Stimulated activated CD8-positive, alpha-beta memory T cell treated with anti-CD3 and anti-CD28 coated beads, Interleukin-7, amount 100 ng/mL, for 48 hours (primary cell): Measurements from ENCODE around the gene STX7.

ENCODE experiments used
- DNase-seq, 2 donors: peaks; one replicate each; pipeline ENCODE4 v3.0.0-alpha.2; 2020; ENCODE audit warnings: low read depth in 1 of 2; ENCODE audit errors: extremely low read depth in 1 of 2

STX7 gene

GRCh38 chr6:132506869-132507808 is 5.8 kb downstream of the STX7 start:
- DNase-seq = no peak

GRCh38 chr6:132506461-132506860 is 6.5 kb downstream of the STX7 start:
- no peak for DNase-seq

DNA sequence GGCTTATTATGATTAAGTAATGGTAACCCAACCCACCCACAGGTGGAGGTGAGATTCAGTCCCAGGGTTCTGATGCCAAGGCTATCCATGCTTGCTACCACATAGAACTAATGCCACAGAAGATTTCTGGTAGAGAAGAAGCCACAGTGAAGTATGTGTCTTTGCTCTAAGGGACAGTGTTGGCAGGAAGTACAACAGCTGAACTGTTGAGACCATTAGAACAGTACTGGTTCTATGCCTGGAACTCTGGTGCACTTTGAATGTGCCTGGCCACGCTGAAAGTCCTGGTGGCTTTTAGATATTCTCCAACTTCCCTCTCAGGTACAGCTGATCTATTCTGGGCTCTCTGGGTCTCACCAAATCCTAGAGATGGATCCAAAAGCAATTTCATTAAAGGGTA is 7.8 kb downstream of the STX7 start:
- no peak for DNase-seq

DNA sequence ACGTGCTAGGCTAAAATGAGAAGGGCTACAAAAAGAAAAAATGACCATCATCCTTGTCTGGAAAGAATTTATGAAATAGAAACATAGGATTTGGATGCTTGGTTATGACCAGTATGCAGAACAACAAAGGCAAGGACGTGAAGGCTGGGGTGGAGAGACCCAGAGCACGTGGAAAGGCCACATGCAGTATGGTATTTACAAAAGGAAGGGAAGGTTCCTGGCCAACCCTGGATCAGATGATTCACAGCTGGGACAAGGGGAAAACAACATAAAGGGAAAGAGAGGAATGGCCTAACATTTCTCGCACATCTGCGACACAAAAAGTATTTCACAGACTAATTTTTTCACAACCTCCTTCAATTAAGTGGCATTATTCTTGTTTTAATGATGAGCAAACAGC is 8.2 kb downstream of the STX7 start:
- DNase-seq = no peak

DNA sequence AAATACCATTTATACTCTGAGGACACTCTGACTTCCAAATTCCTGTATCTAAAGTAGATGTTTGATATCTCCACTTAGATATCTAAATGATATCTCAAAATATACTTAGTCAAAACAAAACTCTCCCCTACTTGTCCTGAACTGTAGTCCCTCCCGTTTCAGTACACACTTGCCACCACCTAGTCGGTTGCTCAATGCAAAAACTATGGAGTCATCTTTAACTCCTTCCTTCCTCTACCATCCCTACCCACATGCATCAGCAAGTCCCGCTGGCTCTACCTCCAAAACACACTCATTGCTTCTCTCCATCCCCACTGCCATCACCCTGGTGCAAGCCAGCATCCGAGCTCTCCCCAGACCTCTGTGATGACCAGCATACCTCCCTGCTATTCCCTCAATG is 13.2 kb downstream of the STX7 start:
- no peak for DNase-seq

DNA sequence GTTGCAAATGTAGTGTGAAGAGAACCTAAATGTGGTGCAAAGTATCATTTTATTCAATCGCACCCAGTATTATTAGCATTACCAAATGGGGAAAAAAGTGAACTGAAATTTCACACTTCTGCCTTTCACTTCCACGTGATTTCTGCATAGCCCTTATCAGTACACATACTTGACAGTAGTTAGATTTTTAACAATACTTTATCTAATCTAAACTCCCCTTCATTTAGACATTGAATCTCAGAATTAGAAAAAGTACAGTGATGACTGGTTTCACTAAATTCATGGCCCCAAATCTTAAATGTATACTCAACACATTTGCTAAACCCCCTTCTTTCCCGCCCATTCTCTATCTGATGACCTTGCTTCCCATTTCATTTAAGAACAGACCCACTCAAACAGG is 14.3 kb downstream of the STX7 start:
- no peak for DNase-seq

DNA sequence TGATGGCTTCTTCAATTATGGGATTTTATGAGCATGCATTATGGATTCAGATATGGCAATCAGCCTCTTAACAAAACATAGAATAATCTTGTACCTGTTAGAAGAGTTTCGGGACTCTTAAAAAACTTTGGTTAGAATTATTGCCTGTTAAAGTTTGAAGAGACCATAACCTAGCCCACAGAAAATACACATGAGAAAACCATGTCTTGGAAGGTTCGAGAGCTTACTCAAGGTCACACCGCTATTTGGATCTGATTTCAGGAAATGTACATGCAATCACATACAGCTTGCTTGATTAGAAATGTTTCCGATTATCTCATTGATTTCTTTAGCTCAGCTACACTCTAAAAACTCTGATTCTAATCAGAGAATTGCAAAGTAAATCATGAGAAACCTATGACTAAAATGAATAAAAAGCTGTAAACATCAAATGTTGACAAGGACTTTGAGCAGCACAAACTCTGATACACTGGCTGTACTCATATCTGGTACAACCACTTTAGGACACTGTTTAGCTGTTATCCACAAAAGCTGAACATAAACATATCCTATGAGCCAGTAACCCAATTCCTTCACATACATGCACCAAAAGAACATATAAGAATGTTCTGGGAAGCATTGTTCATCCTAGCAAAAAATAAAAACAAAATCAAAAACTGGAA is 16.3 kb downstream of the STX7 start:
- no peak for DNase-seq

- no peak for DNase-seq
Observed at GRCh38 chr6:132495604-132496079, 17.3 kb downstream of the STX7 start.

- no peak for DNase-seq
Observed at GRCh38 chr6:132494954-132495353, 18.0 kb downstream of the STX7 start.

DNA sequence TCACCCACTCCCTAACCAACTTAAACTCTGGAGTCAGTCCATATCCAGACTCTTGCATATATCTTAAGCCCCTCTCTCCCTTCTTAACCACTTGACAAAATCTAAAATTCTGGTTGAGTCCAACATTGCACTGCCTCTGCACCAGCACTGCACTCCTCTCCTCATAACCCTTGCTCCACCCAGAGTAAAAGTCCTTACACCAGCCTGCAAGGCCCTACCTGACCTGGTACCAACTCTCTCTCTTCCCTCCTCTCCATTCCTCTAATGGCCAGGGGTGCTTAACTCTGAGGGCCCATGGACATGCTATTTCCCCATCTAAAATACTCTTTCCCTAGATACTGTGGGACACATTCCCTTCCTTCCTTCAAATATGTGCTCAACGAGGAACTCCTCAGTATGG is 21.0 kb downstream of the STX7 start:
- DNase-seq = no peak

- no peak for DNase-seq
Observed at GRCh38 chr6:132491303-132491702, 21.6 kb downstream of the STX7 start.

DNA sequence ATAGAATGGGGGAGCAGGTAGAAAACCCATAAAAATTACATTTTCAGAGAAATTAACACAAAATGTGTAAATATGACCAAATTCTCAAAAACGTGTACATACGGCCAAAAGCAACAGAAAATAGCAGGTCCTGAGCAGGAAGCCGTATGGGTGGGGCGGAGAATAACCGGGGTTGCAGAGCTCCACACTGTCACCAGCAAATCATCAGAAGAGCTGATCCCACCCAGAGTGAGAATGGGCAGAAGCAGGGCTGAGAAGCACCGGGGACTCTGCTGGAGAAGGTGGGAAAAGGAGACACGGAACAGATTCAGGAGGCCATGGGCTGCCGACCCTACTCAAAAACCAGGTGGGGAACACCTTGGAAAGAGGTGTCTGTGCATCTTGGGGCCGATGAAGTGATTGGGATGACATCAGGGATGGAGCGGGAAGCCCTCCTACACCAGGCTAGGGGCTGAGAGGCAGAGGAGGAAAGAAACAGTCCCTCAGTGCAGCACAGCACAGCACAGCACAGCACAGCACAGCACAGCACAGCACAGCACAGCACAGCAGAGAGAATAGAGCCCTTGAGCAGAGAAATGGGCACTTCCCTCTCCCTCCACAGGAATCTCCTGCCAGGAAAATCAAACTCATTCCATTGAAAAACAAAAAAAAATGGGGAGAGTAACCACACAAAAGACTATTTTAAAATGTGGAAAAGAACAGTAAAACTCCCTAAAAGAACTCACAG is 22.3 kb downstream of the STX7 start:
- no peak for DNase-seq

DNA sequence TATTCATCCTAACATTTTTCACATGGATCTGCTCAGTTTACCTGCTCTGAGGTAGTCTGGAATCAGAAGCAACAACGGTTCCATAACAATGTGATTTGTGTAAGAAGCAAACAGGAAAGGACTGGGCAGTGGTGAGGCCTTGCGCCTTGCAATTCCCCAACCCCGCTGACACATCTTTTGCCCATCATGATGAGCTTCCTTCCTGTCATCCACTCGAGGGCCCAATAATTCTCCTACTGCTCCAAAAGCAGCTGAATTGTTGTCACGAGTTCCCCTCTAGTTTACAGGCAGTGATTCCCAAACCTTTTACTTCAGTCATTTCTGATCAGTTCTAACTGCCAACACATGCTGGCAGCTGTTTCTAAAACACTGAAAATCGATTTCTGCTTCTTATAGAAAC is 22.9 kb downstream of the STX7 start:
- DNase-seq = no peak

DNA sequence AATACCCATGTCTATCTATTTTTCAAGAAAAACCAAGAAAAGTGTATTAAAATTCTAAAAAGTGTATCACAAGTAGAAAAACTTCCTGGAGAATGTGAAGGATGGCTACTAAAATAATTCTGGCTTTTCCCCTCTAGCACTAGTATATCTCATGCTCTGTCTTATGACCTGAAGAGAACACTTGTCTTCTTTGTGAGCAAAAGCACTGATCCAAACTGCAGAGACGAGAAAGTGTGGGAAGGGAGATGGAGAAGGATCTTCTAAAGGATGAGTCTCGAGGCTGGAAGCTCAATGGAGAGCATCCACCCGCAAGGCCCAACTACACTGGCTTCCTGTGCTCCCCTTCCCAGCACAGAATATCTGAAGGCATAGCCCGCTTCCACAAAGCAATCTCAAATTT is 23.5 kb downstream of the STX7 start:
- DNase-seq = no peak

DNA sequence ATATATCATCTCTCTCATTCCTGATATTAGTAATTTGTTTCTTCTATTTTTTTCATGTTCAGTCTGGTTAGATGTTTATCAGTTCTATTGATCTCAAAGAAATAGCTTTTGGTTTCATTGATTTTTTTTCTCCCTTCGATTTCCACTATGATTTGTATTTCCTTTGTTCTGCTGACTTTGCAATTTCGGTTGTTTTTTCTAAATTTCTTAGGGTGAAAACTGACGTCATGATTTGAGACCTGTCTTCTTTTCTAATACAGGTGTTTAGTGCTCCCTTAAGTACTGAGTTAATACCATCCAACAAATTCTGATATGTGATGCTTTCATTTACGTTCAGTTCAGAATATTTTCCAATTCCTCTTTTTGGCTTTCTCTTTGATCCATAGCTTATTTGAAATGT is 25.2 kb downstream of the STX7 start:
- no peak for DNase-seq

GRCh38 chr6:132484680-132485018 is 28.3 kb downstream of the STX7 start:
- no peak for DNase-seq

DNA sequence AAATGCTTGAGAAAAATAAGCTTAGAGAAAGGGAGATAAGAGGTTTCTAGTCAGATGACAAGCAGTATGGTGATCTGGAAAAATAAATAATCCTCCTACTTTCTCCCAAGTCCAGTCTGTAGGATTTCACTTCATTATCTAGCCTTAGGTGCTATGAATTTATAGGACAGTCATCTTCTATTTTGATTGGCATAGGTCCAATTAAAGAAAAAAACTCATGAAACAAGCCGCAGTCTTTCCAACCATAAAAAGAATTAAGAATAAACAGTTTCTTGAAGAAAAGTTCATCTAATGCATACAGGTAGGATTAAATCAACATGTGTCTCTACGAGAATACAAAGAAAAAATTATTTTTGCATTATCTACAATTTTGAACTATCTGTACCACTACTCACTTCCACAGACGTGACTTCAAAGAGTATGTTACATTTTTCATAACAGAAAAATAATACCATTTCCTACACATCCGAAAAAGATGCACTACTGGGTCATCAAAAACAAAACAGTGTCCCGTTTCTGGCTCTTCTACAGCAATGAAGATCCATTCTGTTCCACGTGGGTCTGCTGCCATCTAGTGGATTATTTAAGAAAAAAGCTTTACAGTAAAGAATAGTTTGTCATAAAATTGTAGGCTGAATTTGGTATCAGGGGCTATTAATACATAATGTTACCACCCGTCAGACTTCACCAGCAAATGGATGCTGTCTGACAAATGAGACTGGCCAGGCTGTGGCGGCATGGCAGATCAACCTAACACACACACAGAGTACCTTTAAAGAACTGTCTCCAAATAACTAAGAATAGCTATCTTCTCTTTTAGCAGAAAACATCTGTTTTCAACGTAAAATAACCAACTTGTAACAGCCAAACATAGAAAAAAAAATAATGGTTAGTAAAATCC is 28.9 kb downstream of the STX7 start:
- DNase-seq = peak in 1 of 2 donors; percentile 9

DNA sequence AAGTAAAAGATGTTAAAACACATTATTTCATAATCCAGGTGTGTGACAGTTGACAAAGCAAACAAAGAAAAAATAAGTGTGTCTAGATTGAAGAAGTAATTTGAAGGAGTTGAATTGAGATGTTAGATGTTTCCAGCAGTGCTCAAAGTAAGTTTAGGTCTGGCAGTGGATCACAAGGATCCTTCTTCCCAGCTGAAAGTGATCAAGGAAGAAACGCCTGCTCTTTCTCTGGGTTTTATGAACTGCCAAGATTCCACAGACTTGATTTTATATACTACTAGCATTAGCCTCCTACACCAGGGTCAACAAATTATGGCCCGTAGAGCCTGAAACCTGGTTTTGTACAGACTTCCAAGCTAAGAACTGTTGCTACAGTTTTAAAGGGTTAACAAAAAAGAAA is 30.3 kb downstream of the STX7 start:
- DNase-seq = no peak

- DNase-seq = no peak
Observed at GRCh38 chr6:132481189-132481588, 31.7 kb downstream of the STX7 start.

DNA sequence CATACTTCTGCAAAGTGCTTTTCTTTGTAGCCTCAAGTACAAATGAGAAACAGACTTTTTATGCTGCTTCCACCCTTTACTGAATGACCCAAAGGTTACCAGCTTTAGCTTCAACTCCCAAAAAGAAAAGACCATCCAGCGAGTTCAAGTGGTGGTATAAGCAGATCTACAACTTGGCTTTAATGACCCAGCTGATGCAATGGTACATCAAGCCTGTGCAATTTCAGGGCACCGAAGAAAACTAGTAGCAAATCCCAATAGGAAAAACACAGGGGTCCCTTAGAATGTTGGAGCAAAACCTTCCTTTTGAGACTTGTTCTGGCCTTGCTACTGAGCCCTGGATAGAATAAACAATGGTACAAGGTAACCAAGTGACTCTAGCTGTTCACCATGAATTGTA is 33.8 kb downstream of the STX7 start:
- DNase-seq = no peak

GRCh38 chr6:132478674-132479073 is 34.2 kb downstream of the STX7 start:
- no peak for DNase-seq
